ENCODE results near the gene MRPS18B. TPM values are rescaled to one million over a fixed set of nuclear protein-coding genes. Genes with fewer than 3 reads are reported as not detected.
"Not testable (repeated sequence)": the region's sequence is repeated elsewhere in the genome, so short reads cannot be mapped to it uniquely, and the experiment has no call there.

The MRPS18B gene
- total and polyA plus RNA-seq, 12 donors = 48.4 to 169 (median 127) TPM

- ATAC-seq = no peak
- peaks cover 11 to 100% (median 90%) of the 10 kb centered on the region in 9 donors for H3K36me3 ChIP-seq
- intact Hi-C loops (cut with DNase I) = no loop called here
Observed at GRCh38 chr6:30654798-30655742, 37.4 kb downstream of the MRPS18B start.

GRCh38 chr6:30655743-30656094 lies 38.1 kb downstream of the MRPS18B start:
- Histone ChIP-seq H3K27me3 (no peaks in the 10 kb centered on the region), H3K4me1 (no peaks in the 10 kb centered on the region), H3K9me3 (no peaks in the 10 kb centered on the region), H3K4me3 (no peak overlapping the region), H3K27ac (no peak overlapping the region), H3K36me3 (peaks cover 11 to 100% (median 94%) of the 10 kb centered on the region in 9 donors)
- ATAC-seq (no peak), DNase-seq (no peak)
- 97 to 98% methylated on average over 3 of the region's 3 CpGs for WGBS, 2 donors
- intact Hi-C loops (cut with DNase I) = no loop called here
- TF ChIP-seq CTCF (IDR thresholded peaks at IDR 0.05) = no peak

More at GRCh38 chr6:30654798-30655742, 37.4 kb downstream of the MRPS18B start:
- TF ChIP-seq CTCF (IDR thresholded peaks at IDR 0.05) = no peak
- no peak overlapping the region for H3K27ac ChIP-seq
- no peaks in the 10 kb centered on the region for H3K9me3 ChIP-seq
- DNase-seq = no peak
- H3K27me3 ChIP-seq = no peaks in the 10 kb centered on the region
- WGBS, 2 donors = 89 to 93% methylated on average over 19 of the region's 19 CpGs
- no peaks in the 10 kb centered on the region for H3K4me1 ChIP-seq
- no peak overlapping the region for H3K4me3 ChIP-seq

- no peak for DNase-seq
Observed at GRCh38 chr6:30656513-30656912, 38.9 kb downstream of the MRPS18B start.

GRCh38 chr6:30657454-30657853 lies 39.8 kb downstream of the MRPS18B start:
- Histone ChIP-seq H3K27me3 (no peaks in the 10 kb centered on the region), H3K4me3 (no peak overlapping the region), H3K9me3 (no peaks in the 10 kb centered on the region), H3K4me1 (no peaks in the 10 kb centered on the region), H3K36me3 (peaks cover 9 to 100% (median 88%) of the 10 kb centered on the region in 9 donors), H3K27ac (no peak overlapping the region)
- ATAC-seq (no peak), DNase-seq (no peak)
- intact Hi-C loops (cut with DNase I) = no loop called here
- TF ChIP-seq CTCF (IDR thresholded peaks at IDR 0.05) = no peak

More at GRCh38 chr6:30656513-30656912, 38.9 kb downstream of the MRPS18B start:
- Histone ChIP-seq H3K36me3 (peaks cover 11 to 100% (median 88%) of the 10 kb centered on the region in 9 donors), H3K9me3 (no peaks in the 10 kb centered on the region), H3K27ac (no peak overlapping the region), H3K27me3 (no peaks in the 10 kb centered on the region), H3K4me3 (no peak overlapping the region), H3K4me1 (no peaks in the 10 kb centered on the region)
- intact Hi-C loops (cut with DNase I) = no loop called here
- WGBS, 2 donors = 79% methylated on average over 7 of the region's 7 CpGs
- no peak for ATAC-seq
- TF ChIP-seq CTCF (IDR thresholded peaks at IDR 0.05) = no peak

- WGBS, 2 donors = 91 to 95% methylated on average over 5 of the region's 5 CpGs
- H3K27ac ChIP-seq; DNase-seq; H3K4me3 ChIP-seq; H3K27me3 ChIP-seq; H3K4me1 ChIP-seq; ATAC-seq; H3K9me3 ChIP-seq; intact Hi-C loops (cut with DNase I): not testable (repeated sequence)
- peaks cover 9 to 100% (median 88%) of the 10 kb centered on the region in 9 donors for H3K36me3 ChIP-seq
Observed at GRCh38 chr6:30657922-30658321, 40.3 kb downstream of the MRPS18B start.

Data from heart right ventricle (tissue), 16 donors.